Stimulated activated CD4-positive, alpha-beta T cell treated with anti-CD3 and anti-CD28 coated beads, Interleukin-12 subunit alpha, Interleukin-12 subunit beta, amount 100 ng/mL, for 48 hours (primary cell): ENCODE results near the gene IRF3.
"Not testable (repeated sequence)": the region's sequence is repeated elsewhere in the genome, so short reads cannot be mapped to it uniquely, and the experiment has no call there.

ENCODE experiments used
- DNase-seq, 3 donors: peaks; one replicate each; pipeline ENCODE4 v3.0.0-alpha.2; 2020; ENCODE audit warnings: low read depth in 2 of 3, low spot score in 1 of 3

IRF3 gene

GRCh38 chr19:49651029-49651819 lies 14.4 kb downstream of the IRF3 start:
- no peak for DNase-seq

- no peak for DNase-seq
Observed at GRCh38 chr19:49646586-49646985, 19.1 kb downstream of the IRF3 start.

- no peak for DNase-seq
Observed at GRCh38 chr19:49645995-49646394, 19.7 kb downstream of the IRF3 start.

- no peak for DNase-seq
Observed at GRCh38 chr19:49645592-49645991, 20.1 kb downstream of the IRF3 start.

GRCh38 chr19:49643466-49643865 lies 22.2 kb downstream of the IRF3 start:
- no peak for DNase-seq

GRCh38 chr19:49642492-49643035 lies 23.1 kb downstream of the IRF3 start:
- DNase-seq = no peak

GRCh38 chr19:49641688-49642491 lies 23.8 kb downstream of the IRF3 start, which contains the start of gene SCAF1:
Gene SCAF1, plus strand, starts transcription at chr19:49642209. Its CDS starts 2,818 bp downstream, at chr19:49645027.
- DNase-seq = peak; percentile 97 to 99 (median 98)

GRCh38 chr19:49640113-49640898 lies 25.4 kb downstream of the IRF3 start, which contains the start of gene RRAS:
Gene RRAS, minus strand, starts transcription at chr19:49640143. Its CDS starts 45 bp downstream, at chr19:49640098.
- DNase-seq = peak; percentile 99 to 100 (median 100)

GRCh38 chr19:49639401-49640112 lies 26.1 kb downstream of the IRF3 start:
- no peak for DNase-seq

GRCh38 chr19:49637821-49638738 lies 27.6 kb downstream of the IRF3 start:
- DNase-seq = no peak

GRCh38 chr19:49636233-49636932 lies 29.3 kb downstream of the IRF3 start:
- DNase-seq = no peak

- no peak for DNase-seq
Observed at GRCh38 chr19:49635530-49636232, 30.0 kb downstream of the IRF3 start.

- not testable (repeated sequence) for DNase-seq
Observed at GRCh38 chr19:49633273-49633672, 32.4 kb downstream of the IRF3 start.

GRCh38 chr19:49632576-49632975 lies 33.1 kb downstream of the IRF3 start:
- DNase-seq = no peak

- no peak for DNase-seq
Observed at GRCh38 chr19:49631610-49632192, 34.0 kb downstream of the IRF3 start.

- DNase-seq = no peak
Observed at GRCh38 chr19:49631014-49631588, 34.6 kb downstream of the IRF3 start.

GRCh38 chr19:49629659-49630058 lies 36.0 kb downstream of the IRF3 start:
- DNase-seq = no peak
